Astrocyte (in vitro differentiated cells and primary cell): ENCODE results near the gene TFF2.

Experiments used
- EZH2 ChIP-seq: IDR thresholded peaks from 2 replicates; pipeline ENCODE4 v1.6.1; 2012; ENCODE audit warnings: mild to moderate bottlenecking, low read length, inconsistent platforms; ENCODE audit not compliant: insufficient read depth
- TF ChIP-seq, protein P1 (sequence below): IDR thresholded peaks from 2 replicates; pipeline ENCODE4 v1.5.1; 2011; ENCODE audit warnings: low read depth, mild to moderate bottlenecking, inconsistent platforms, low read length, moderate library complexity; ENCODE audit not compliant: insufficient read depth

DNA sequence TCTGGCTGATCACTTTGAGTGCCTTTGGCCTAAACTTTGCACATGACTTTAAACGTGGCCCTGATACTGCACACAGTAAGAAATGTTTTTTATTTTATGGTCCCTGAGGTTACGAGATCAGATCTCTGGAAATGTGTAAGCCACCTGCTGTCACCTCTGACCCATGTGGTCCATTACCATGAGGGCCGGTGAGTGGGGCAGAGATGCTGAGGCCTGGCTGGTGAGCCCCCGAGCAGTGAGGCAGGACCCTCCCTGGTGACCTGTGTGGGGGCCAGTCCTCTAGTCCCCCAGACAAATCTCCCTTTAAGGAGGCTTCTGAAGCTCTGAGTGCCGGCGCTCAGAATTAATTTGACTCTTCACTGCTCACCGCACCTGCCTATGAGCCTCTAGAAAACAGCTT, 48.0 kb downstream of the TFF2 start:
- TF ChIP-seq, protein P1, sequence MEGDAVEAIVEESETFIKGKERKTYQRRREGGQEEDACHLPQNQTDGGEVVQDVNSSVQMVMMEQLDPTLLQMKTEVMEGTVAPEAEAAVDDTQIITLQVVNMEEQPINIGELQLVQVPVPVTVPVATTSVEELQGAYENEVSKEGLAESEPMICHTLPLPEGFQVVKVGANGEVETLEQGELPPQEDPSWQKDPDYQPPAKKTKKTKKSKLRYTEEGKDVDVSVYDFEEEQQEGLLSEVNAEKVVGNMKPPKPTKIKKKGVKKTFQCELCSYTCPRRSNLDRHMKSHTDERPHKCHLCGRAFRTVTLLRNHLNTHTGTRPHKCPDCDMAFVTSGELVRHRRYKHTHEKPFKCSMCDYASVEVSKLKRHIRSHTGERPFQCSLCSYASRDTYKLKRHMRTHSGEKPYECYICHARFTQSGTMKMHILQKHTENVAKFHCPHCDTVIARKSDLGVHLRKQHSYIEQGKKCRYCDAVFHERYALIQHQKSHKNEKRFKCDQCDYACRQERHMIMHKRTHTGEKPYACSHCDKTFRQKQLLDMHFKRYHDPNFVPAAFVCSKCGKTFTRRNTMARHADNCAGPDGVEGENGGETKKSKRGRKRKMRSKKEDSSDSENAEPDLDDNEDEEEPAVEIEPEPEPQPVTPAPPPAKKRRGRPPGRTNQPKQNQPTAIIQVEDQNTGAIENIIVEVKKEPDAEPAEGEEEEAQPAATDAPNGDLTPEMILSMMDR: no peak
- no peak for TF ChIP-seq EZH2
